Stromal cell of bone marrow (primary cell): Measurements from ENCODE around the gene GPHB5.
"Not testable (repeated sequence)": the region's sequence is repeated elsewhere in the genome, so short reads cannot be mapped to it uniquely, and the experiment has no call there.

Experiments used
- DNase-seq: peaks from one replicate; pipeline ENCODE4 v3.0.0-alpha.2; 2012; ENCODE audit warnings: low read depth

The GPHB5 gene

DNA sequence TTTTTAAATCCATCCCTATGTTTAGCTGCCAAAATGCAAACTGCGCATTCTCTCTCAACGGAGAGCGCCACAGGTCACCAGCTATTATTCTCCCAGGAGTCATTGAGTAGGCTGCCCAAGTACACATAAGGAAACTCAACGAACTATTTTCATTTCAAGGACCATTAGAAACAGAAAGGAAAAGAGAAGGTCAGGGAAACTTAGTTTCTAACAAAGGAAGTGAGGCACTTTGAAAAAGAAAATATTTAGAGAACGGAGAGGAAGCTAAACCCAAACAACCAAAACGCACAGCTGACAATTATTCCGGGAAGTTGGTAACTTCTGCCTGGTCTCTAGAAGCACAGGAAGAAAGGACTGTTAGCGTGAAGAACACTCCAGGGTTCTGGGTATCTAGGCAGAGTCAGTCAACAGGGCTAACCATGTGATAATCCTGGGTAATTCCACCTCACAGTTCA is 23.5 kb downstream of the GPHB5 start:
- no peak for DNase-seq

- DNase-seq = no peak
Observed at GRCh38 chr14:63292805-63293204, 25.9 kb downstream of the GPHB5 start.

DNA sequence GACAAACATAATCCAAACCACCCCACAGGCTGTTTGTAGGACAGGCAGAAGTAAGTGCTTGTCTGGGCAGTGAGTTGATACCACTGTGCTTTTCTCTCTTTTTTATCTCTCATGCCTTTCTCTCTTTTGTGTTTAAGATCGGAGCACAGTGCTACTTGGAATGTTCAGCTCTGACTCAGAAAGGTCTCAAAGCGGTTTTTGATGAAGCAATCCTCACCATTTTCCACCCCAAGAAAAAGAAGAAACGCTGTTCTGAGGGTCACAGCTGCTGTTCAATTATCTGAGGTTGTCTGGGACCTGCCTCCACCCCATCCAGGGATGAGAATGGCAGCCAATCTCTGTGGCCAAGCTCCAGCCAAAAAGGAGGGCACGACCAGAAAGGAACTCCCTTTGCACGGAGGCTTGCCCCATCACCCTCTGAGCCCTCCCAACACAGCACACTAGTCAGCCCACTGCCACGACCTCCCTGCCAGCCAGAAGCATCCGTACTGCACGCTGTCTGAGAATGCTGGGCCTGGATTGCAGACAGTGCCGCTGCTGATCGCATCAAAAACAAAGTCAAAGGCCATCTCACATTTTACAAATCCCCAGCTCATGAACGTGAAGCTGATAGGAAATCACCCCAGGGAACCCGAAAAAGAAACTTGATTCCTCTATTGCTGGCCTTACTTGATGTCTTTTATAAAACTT is 27.8 kb downstream of the GPHB5 start:
- no peak for DNase-seq

- DNase-seq = no peak
Observed at GRCh38 chr14:63288853-63289252, 29.9 kb downstream of the GPHB5 start.

DNA sequence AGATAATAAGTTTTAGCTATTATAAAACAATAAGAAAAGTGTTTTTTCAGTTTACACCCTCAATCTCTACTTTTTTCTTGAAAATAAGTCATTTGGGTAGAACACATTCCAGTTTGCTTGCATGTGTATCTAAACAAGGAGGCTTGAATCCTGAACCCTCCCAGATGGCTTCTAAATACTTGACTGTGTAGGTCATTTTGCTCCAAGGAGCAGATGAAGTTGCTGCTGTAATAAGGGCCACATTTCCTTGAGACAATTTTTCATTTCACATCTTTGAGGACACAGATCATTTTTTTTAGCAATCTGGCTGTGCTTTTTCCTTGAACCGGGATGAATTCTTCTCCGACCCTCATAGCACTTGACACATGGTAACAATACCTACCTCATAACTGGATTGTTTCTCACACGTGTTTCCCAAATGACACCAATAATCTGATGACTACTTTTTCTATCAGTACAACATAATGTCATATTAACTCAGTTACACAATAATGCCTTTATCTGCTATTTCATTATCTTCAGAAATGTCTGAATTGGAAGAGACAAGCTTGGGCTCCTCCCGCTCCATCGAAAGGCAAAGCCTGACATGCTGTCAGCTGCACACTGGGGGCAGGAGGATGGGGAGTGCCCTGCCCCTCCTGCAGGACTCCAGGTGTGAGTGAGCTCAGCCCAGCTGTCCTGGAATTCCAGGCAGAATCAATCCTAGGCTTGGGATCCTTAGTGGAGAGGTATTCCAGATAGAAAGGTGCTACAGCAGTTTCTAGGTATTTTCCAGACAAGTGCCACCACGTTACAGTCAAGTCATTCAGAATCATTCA is 30.9 kb downstream of the GPHB5 start:
- no peak for DNase-seq

GRCh38 chr14:63286071-63286470 is 32.7 kb downstream of the GPHB5 start:
- no peak for DNase-seq

- no peak for DNase-seq
Observed at GRCh38 chr14:63283884-63284248, 34.9 kb downstream of the GPHB5 start.

GRCh38 chr14:63282997-63283883 is 35.5 kb downstream of the GPHB5 start:
- DNase-seq = no peak

DNA sequence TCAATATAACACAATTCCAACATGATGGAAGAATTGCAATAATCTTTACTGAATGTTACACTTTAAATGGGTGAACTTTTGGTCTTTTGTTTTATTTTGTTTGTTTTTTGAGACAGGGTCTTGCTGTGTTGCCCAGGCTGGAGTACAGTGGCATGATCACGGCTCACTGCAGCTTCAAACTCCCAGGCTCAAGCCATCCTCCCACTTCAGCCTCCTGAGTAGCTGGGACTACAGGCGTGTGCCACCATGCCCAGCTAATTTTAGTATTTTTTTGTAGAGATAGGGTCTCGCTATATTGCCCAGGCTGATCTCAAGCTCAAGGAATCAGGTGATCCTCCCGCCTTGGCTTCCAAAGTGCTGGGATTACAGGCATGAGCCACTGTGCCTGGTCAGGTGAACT is 38.8 kb downstream of the GPHB5 start:
- DNase-seq = not testable (repeated sequence)

DNA sequence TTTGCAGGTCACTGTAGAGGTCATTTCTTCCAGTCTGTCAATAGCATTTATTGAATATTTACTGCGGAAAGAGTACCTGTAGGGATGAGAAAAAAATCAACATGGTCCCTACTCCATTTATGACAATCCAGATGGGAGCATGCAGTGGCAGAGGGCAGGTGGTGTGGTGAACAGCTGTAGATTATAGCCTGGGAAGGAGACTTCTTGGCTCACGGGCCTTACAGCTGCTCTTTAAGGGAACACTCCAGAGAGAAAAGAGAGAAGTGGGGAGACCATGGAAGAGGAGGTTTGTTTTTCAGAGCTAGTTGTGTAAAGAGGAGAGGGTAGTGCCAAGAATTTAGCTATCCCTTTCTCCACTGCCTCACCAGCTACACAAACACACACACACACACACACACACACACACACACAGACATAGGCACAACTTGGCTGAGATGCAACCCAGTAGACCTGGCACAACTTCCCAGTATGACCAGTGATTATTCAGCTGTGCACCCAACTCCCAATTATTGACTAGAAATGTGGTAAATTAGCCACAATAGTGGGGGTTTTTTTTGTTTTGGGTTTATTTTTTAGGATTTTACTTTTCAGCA is 41.0 kb downstream of the GPHB5 start:
- DNase-seq = no peak

- DNase-seq = peak; percentile 50
Observed at GRCh38 chr14:63276492-63277342, 42.0 kb downstream of the GPHB5 start.

GRCh38 chr14:63276016-63276415 is 42.7 kb downstream of the GPHB5 start:
- DNase-seq = no peak

GRCh38 chr14:63275611-63276010 is 43.1 kb downstream of the GPHB5 start:
- no peak for DNase-seq

DNA sequence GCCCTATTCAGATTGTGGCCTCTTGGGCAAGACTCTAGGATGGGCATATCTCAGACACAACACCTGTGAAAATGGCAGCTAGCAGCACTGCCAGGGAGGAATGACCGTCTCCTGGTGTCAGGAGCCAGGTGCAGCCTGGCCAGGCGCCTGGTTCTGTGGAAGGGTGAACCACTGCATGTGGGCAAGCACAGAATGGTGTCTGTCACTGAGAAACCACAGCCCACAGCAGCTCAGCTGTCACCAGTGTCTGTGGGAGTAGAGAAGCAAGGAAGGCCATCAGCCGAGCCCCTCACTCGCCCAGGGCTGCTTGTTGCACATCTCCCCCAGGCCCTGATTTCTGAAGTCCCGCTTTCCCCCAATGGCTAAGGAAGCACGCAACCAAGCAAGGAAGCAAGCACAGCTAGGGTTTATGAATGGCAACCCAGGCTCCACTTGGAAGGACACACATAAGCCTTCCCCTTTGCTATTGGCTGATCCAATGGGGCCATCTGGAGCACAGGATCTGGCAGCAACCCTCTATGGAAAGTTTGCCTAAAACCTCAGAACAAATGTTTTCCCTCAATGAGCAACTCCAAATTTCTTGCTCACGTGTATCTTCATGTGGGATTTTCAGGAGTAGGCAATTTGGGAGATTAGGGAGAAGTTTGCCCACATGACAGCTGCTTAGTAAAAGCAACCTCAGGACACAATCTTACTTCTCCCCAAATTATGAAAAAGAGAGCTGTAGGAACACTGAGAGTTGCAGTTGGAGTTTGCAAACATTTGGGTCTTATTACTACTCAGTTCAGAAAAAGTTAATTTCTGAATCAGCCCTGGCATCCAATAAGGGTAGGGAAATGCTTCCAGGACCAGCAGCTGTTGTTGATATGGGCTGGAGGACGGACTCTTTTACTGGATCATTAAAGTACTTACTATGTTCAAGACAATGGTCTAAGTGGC is 44.7 kb downstream of the GPHB5 start:
- DNase-seq = peak; percentile 31

- DNase-seq = no peak
Observed at GRCh38 chr14:63273129-63273528, 45.6 kb downstream of the GPHB5 start.

DNA sequence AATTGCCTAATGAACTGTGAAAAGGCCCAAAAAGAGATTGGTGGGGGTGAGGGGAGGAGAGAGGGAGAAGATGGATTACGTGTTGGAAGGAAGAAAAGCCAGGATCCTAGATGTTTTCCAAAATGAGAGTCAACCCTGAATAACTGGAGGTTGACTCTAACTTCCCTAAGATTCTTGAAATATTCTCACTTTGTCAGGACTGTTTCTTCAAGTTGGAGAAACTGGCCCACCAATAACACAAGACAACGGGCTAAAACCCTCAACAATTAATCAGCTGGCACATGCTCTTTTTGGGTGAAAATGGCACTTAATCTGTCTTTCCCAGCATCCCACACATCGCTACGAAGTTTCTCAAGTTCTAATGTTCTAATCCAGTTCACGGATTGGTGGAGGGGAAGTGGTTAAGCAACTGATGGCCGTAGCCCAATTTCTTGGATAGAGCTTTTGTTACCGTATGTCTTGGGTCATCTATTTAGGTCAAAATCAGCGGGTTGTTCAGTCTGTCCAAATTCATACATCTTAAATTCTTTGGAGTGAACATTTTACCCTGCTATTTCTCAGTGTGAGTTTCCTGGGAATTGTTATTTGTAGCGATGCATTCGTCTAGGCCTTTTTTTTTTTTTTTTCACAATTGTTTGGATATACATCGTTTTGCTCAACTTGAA is 49.0 kb downstream of the GPHB5 start:
- no peak for DNase-seq

DNA sequence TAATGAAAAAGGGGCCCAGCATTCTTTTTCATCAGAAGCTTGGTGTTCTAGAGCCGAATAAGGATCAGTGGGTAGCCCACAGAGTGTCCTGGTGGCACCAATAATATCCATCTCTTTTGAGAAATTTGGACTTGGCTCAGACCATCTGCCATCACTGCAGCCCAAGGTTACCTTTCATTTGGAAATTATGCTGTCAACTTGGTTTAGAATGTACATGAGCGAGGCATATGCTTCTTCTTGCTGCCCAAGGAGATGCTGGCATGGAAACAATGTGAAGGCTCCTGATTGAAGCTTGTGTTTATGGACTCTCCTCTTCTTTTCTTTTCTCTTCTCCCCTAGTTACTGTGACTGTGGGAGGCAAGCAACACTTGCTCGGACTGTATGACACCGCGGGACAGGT is 50.0 kb downstream of the GPHB5 start:
- DNase-seq = no peak

DNA sequence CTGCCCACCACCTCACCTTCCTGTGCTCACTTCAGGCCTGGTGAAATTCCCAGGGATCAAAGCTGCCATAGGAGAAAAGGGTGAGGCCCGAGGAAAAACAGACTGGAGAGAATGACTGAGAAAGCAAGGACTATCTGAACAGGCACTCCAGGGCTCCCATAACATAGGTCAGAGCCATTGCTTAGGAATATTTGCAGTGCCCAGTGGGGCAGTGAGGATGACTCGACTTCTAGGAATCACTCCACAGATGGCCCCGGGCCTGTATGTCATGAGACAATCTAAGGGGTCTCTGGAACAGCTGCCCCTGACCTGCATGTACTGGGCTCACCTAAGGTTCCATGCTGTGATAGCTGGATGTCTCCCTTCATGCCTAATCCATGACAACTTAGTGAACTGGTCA is 51.6 kb downstream of the GPHB5 start:
- no peak for DNase-seq

DNA sequence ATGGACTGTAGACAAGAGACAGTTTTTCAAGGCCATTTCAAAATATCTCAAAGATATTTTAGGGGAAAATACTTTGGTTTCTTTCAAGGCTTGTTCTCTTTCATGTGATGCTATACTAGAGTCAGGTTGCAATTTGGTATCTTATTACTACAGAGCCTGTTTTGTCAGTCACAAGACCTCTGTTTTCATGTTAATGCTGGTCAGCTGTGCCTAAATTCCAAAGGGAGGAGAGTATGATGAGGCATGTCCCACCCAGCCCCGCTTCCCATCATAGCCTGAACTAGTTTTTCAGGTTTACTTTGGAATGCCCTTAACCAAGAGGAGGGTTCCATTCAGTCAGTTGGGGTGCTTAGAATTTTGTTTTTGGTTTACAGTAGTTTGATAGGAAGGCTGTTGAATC is 52.6 kb downstream of the GPHB5 start:
- DNase-seq = no peak
